ENCODE results near the gene TRIM74. TPM values are rescaled to one million over a fixed set of nuclear protein-coding genes. Genes with fewer than 3 reads are reported as not detected.
"Not testable (repeated sequence)": the region's sequence is repeated elsewhere in the genome, so short reads cannot be mapped to it uniquely, and the experiment has no call there.

The TRIM74 gene
- total and polyA plus RNA-seq, 2 experiments from 2014 or later, result 0.47 to 0.74 TPM

- Histone ChIP-seq H3K36me3 (replicated peaks; ENCODE audit: insufficient read depth, low read depth) (no peaks in the 10 kb centered on the region), H3K27ac (no peak overlapping the region), H4K20me1 (ENCODE audit: insufficient read depth, poor library complexity, severe bottlenecking) (no peaks in the 10 kb centered on the region), H3K4me2 (no peak overlapping the region), H3K79me2 (peaks cover 82% of the 10 kb centered on the region), H3K4me3 (no peak overlapping the region), H3K4me1 (ENCODE audit: insufficient read depth) (peaks cover 11% of the 10 kb centered on the region), H2AFZ (no peak overlapping the region), H3K9me3 (ENCODE audit: low read depth) (no peaks in the 10 kb centered on the region), H3K27me3 (no peaks in the 10 kb centered on the region), H3K9me2 (replicated peaks; ENCODE audit: insufficient read depth) (no peaks in the 10 kb centered on the region)
- WGBS (ENCODE audit: low lambda C conversion rate, missing lambda C conversion rate), result 88% methylated on average over 4 of the region's 4 CpGs
- TF ChIP-seq EZH2 (IDR thresholded peaks at IDR 0.05; ENCODE audit: borderline replicate concordance) (no peak), EZH2phosphoT487 (IDR thresholded peaks at IDR 0.05; ENCODE audit: low read depth, severe bottlenecking, unreplicated experiment) (no peak), CTCF (IDR thresholded peaks at IDR 0.05; ENCODE audit: poor library complexity) (no peak)
- no peak for DNase-seq (ENCODE audit: low spot score)
These were observed 50.0 kb downstream of the TRIM74 start for GRCh38 chr7:72919256-72919775.

- TF ChIP-seq CTCF (IDR thresholded peaks at IDR 0.05; ENCODE audit: poor library complexity), result peak; percentile 67
- not testable (repeated sequence) for H3K4me1 ChIP-seq (ENCODE audit: insufficient read depth); H3K4me3 ChIP-seq; H4K20me1 ChIP-seq (ENCODE audit: insufficient read depth, poor library complexity, severe bottlenecking); H3K9me2 ChIP-seq (replicated peaks; ENCODE audit: insufficient read depth); H3K27me3 ChIP-seq; H2AFZ ChIP-seq; H3K9me3 ChIP-seq (ENCODE audit: low read depth); H3K36me3 ChIP-seq (replicated peaks; ENCODE audit: insufficient read depth, low read depth)
- 64% methylated on average over 9 of the region's 9 CpGs for WGBS (ENCODE audit: low lambda C conversion rate, missing lambda C conversion rate)
- peak overlapping the region; percentile 50 for H3K27ac ChIP-seq
- peak; percentile 72 for DNase-seq (ENCODE audit: low spot score)
- H3K4me2 ChIP-seq, result peak overlapping the region; percentile 56
- H3K79me2 ChIP-seq, result peaks cover 48% of the 10 kb centered on the region
These were observed 54.3 kb downstream of the TRIM74 start for GRCh38 chr7:72914756-72915525.

- peaks cover 48% of the 10 kb centered on the region for H3K79me2 ChIP-seq
- not testable (repeated sequence) for H4K20me1 ChIP-seq (ENCODE audit: insufficient read depth, poor library complexity, severe bottlenecking)
- 92% methylated on average over 10 of the region's 10 CpGs for WGBS (ENCODE audit: low lambda C conversion rate, missing lambda C conversion rate)
These were observed 55.5 kb downstream of the TRIM74 start for GRCh38 chr7:72913750-72914149.

GRCh38 chr7:72911395-72911794, 57.9 kb downstream of the TRIM74 start:
- H3K36me3 ChIP-seq (replicated peaks; ENCODE audit: insufficient read depth, low read depth); H4K20me1 ChIP-seq (ENCODE audit: insufficient read depth, poor library complexity, severe bottlenecking); H3K27me3 ChIP-seq; DNase-seq (ENCODE audit: low spot score); H3K9me3 ChIP-seq (ENCODE audit: low read depth); H3K9me2 ChIP-seq (replicated peaks; ENCODE audit: insufficient read depth); H3K27ac ChIP-seq; H3K4me3 ChIP-seq; H3K4me2 ChIP-seq; H3K4me1 ChIP-seq (ENCODE audit: insufficient read depth); H2AFZ ChIP-seq: not testable (repeated sequence)
- H3K79me2 ChIP-seq, result peaks cover 49% of the 10 kb centered on the region
- WGBS (ENCODE audit: low lambda C conversion rate, missing lambda C conversion rate), result 96% methylated on average over 9 of the region's 12 CpGs

More at GRCh38 chr7:72913750-72914149, 55.5 kb downstream of the TRIM74 start:
- not testable (repeated sequence) for H2AFZ ChIP-seq; DNase-seq (ENCODE audit: low spot score); H3K9me2 ChIP-seq (replicated peaks; ENCODE audit: insufficient read depth); H3K4me1 ChIP-seq (ENCODE audit: insufficient read depth); H3K36me3 ChIP-seq (replicated peaks; ENCODE audit: insufficient read depth, low read depth); H3K4me3 ChIP-seq; H3K27ac ChIP-seq; H3K9me3 ChIP-seq (ENCODE audit: low read depth); H3K4me2 ChIP-seq; H3K27me3 ChIP-seq

Small RNA genes within 50 kb of the gene (small RNA-seq; reads per million reads assigned to genes)
- not detected for gene RF00019

Other genes with a start within 250 kb of the TRIM74 start
- 1.9 TPM in 2 replicates for gene TYW1B, start 141.3 kb downstream of the TRIM74 start, total RNA-seq
- gene TYW1B, start 141.3 kb downstream of the TRIM74 start, polyA plus RNA-seq, result 1.7 and 2.0 TPM in 2 replicates
- 9.6 and 10.3 TPM in 2 replicates for gene POM121, start 44.4 kb downstream of the TRIM74 start, total RNA-seq
- gene POM121, start 44.4 kb downstream of the TRIM74 start, polyA plus RNA-seq, result 16.1 and 17.8 TPM in 2 replicates
- 0.07 TPM in 1 of 2 replicates, not detected in the other for gene SPDYE8, start 60.3 kb upstream of the TRIM74 start, total RNA-seq
- 0.17 and 0.19 TPM in 2 replicates for gene SPDYE8, start 60.3 kb upstream of the TRIM74 start, polyA plus RNA-seq
- 0.07 TPM in 1 of 2 replicates, not detected in the other for gene SPDYE11, start 88.4 kb upstream of the TRIM74 start, total RNA-seq
- 0.38 and 0.45 TPM in 2 replicates for gene SPDYE11, start 88.4 kb upstream of the TRIM74 start, polyA plus RNA-seq
- gene SPDYE9, start 116.6 kb upstream of the TRIM74 start, total RNA-seq, result 0.07 TPM in 1 of 2 replicates, not detected in the other
- gene SPDYE9, start 116.6 kb upstream of the TRIM74 start, polyA plus RNA-seq, result 0.19 and 0.38 TPM in 2 replicates